Endothelial cell of hepatic sinusoid (primary cell): Measurements from ENCODE around the gene ARHGDIG.
"Not testable (repeated sequence)": the region's sequence is repeated elsewhere in the genome, so short reads cannot be mapped to it uniquely, and the experiment has no call there.

Source experiments
- in situ Hi-C: cut with HindIII; loops from 2 replicates; pipeline ENCODE4 v1.10.0; 2017; ENCODE audit warnings: low sequenced_read_pairs

The ARHGDIG gene

DNA sequence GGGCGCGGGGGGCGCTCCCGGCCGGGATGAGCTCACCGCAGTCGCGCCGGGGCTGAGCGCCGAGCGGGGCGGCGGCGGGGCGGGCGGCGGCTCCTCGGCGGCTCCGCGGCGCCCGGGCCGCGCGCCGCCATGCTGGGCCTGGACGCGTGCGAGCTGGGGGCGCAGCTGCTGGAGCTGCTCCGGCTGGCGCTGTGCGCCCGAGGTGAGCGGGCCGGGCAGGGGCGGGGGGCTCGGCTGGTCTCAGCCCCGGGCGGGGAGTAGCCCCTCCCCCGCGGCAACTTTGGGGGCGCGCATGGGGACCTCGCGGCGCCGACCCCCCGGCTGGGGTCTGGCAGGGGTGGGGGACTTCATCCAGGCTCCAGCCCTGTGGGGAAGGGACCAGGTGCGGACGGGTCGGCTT, at the start of gene ARHGDIG:
Gene ARHGDIG (plus strand): TSS at position 40 of the 400 bp plus-strand sequence. CDS start 90 bp downstream, at position 130.
- in situ Hi-C loops = no loop called here

DNA sequence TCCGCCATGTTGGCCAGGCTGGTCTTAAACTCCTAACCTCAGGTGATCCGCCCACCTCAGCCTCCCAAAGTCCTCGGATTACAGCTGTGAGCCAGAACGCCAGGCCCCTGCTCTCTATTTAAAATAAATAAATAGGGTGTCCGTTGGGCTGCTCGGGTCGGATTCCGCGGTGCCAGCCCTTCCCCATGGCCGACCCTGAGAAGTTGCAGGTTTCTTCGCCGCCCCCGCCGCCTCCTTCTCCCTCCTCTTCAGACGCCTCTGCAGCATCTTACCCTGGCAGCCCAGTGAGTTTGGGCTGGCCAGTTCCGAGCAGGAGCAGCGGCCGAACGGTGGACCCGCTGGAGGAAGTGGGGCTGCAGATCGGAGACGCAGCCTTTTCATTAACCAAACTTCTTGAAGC, 49.4 kb upstream of the ARHGDIG start:
- in situ Hi-C loops = no loop called here

DNA sequence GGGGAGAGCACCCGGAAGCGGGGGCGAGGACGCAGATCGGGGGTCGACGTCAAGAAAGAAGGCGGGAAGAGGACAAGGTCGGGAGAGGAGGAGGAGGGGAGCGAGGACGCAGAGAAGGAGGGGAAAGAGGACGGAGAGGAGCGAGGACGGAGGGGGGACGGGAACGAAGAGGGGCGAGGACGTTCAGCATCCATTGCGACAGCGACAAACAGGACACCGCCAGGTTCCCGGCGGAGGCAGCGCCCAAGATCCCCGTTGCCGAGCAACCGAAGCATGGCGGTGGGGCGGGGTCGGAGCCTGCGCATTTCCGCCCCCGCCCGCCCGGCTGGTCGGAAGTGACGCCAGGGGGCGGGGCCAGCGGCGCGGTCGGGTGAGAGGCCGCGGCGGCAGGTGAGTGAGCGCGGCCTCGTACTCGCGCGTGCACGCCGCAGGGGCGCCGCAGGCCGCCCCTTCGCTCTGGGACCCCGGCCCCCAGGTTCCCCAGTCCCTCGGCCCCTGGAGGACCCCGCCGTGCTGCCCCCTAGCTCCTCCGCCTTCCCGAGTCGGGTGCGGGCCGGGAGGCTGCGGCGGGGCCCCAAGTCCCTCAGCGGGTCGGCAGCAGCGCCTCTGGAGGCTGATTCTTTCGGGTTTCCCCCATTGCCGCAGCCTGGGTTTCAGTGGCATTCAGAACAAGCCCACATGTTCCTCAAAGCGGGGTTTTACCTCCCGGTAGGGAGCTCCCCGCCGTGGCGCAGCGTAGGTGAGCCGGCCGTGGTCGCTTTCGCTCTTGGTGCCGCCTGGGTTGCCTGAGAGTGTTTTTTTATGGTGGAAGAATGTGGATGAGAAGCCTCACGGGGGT, 45.7 kb upstream of the ARHGDIG start, which contains the start of gene FAM234A:
Gene FAM234A (plus strand): TSS at position 354 of the 838 bp plus-strand sequence. CDS start 19,593 bp downstream, outside the sequence.
- in situ Hi-C loops = no loop called here

DNA sequence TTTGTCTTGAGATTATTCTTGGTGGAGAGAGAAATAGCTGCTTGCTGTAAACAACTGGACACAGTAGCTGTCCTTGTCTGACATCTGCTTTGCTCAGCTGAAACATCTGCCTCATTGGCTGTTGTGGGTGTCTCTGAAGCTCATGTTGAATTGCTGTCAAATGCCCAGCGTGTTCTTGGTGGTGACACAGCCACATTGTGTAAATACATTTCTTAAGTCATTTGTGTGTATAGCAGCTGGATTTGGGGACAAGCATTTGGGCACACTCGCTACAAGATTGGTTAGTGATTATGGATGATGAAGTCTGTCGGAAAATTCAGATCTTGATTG, 40.5 kb upstream of the ARHGDIG start:
- in situ Hi-C loops = no loop called here

DNA sequence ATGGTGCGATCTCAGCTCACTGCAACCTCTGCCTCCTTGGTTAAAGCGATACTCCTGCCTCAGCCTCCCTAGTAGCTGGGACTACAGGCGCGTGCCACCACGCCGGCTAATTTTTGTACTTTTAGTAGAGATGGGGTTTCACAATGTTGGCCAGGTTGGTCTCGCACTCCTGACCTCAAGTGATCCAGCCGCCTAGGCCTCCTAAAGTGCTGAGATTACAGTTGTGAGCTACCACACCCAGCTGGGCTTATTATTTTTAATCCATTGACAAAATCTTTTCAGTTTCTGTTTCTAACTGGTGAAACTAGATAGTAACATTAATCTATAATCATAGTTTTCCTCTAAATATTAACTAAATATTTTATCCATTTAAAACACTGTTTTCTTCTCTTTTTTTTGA, 39.8 kb upstream of the ARHGDIG start:
- in situ Hi-C loops = no loop called here

DNA sequence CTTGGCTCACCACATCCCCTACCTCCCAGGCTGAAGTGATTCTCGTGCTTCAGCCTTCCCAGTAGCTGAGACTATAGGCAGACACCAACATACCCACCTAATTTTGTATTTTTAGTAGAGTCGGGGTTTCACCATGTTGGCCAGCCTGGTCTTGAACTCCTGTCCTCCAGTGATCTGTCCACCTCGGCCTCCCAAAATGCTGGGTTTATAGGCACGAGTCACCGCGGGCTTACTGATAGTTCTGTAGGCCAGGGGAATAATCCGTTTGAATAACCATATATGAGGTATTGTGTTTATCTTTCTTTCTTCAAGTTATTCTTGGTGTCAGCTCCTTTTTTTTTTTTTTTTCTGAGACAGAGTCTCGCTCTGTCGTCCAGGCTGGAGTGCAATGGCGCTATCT, 38.1 kb upstream of the ARHGDIG start:
- in situ Hi-C loops = no loop called here

DNA sequence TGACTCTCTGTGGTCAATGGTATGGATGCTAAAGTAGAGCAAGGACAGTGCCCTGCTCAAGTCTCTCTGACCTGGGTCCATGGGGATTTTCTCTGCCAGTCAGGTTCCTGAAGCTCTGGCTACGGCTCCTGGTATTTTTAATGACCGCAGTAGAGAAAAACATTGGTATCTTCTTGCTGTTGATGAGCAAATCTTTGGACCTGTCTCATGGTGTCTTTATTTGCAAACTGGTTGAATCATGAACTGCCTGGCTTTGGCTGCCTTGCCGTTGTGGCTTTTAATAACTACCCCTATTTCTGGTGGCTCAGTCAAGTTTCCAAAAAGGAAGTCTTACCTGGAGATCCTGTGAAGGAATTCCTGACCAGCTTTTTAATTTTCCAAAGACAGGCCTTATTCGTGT, 37.0 kb upstream of the ARHGDIG start:
- in situ Hi-C loops = no loop called here

DNA sequence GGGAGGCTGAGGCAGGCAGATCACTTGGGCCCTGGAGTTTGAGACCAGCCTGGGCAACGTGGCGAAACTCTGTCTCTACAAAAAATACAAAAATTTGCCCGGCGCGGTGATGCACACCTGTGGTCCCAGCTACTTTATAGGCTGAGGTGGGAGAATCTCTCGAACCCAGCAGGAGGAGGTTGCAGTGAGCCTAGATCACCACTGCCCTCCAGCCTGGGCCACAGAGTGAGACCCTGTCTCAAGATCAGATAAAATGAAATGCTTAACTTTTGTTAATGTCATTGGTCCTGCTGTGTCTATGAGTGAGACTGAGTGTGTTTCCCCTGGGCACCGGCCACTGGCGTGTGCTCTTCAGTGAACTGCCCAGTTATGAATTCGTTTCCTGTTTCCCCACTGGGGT, 35.3 kb upstream of the ARHGDIG start:
- in situ Hi-C loops = loop anchor here (5.0 kb wide), 3 partner anchors 33 to 77 kb away; no protein-coding TSS in a partner anchor

DNA sequence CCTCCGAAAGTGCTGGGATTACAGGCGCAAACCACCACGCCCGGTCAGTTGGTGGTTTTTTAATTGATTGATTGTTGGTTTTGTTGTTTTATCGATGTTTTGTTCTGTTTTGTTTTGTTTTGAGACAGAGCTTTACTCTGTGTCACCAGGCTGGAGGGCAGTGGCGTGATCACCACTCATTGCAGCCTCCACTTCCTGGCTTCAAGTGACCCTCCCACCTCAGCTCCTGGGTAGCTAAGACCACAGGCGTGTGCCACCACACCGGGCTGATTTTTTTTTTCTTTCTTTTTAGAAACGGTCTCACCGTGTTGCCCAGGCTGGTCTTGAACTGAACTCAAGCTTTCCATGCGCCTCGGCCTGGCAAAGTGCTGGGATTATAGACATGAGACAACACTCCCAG, 33.4 kb upstream of the ARHGDIG start:
- in situ Hi-C loops = loop anchor here (5.0 kb wide), 3 partner anchors 35 to 75 kb away; no protein-coding TSS in a partner anchor

DNA sequence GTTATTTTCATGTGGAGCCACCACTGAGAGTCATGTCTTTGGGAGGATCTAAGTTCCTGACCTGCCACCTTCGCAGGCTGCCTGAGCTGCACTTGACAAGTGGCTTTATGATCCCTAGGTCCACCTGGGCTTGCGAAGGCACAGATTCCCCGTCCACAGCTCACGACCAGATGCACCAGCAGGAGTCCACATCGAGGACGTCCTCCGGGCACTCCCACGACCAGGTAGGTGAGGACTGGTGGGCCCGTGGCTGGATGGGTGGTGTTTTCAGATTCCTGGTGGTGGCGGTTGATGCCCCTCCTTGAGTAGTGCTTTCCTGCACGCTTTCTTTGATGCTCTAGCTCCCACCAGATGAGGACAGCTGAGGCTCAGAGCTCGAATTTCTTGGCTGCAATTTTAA, 31.0 kb upstream of the ARHGDIG start:
- in situ Hi-C loops = loop anchor here (5.0 kb wide), 3 partner anchors 37 to 73 kb away; no protein-coding TSS in a partner anchor

DNA sequence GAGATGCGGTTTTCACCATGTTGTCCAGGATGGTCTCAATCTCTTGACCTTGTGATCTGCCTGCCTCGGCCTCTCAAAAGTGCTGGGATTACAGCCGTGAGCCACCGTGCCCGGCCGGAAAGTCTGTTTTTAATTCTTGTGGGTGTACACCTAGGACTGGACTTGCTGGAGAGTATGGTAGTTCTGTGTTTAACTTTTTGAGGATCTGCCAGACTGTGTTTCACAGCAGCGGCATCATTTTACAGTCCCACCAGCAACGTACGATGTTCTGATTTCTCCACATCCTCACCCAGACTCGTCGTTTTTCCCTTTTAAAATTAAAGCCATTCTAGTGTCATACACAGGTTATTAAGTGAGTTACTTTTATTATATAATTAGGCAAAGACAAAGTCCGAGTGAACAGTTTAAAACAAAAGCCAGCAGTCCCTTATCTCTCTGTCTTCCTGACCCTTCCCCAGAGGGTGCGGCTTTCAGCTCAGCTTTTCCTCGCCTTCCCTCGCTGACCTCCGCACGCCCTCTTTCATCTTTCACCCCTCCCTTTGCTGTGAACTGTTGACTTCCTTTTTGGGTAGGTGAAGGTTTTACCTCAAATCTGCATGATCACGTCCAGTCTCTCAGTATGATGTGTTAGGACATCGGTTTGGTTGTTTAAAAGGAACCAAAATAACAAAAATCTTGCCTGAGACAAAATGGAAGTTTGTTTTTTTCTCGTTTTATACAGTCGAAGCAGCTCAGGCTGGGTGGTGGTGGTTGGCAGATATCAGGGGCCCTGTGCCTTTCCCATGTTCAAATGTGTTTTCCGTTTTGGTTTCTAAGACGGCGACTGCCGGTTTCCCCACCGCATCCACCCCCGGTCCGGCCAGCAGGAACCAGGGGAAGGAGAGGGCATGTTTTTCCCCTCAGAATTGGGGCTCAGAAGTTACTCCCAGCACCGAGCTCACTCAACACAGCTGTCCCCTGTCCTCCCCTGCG, 27.7 kb upstream of the ARHGDIG start:
- in situ Hi-C loops = no loop called here

DNA sequence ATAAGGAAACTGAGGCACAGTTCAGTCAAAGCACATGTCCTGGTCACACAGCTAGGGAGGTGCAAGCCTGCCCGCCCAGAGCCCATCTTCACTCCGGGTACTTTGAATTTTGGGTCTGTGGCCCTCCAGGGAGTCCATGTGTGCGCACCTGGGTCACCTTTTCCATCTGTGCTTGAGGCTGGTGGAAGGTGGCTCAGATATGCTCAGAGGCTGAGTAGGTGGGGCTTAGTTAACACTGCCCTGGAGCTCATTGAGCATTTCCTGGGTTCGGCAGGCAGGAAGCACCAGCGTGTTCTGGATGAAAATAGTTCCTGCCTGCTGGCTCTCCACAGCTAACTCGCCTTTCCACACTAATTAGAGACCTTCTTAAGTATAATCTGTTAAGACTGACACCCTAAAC, 26.6 kb upstream of the ARHGDIG start:
- in situ Hi-C loops = no loop called here

DNA sequence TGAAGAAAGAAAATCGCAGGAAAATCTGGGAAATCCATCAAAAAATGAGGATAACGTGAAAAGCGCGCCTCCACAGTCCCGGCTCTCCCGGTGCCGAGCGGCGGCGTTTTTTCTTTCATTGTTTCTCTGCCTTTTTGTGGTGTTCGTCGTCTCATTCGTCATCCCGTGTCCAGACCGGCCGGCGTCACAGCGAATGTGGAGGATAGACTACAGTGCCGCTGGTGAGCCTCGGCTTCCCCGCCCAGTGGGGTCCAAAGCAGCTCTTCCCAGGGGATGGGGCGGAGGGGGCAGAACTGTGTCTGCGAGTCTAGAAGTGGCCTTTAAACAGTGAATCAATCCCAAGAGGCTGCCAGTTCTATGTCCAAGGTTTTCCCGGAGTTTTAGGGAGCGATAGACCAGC, 25.9 kb upstream of the ARHGDIG start:
- in situ Hi-C loops = no loop called here

DNA sequence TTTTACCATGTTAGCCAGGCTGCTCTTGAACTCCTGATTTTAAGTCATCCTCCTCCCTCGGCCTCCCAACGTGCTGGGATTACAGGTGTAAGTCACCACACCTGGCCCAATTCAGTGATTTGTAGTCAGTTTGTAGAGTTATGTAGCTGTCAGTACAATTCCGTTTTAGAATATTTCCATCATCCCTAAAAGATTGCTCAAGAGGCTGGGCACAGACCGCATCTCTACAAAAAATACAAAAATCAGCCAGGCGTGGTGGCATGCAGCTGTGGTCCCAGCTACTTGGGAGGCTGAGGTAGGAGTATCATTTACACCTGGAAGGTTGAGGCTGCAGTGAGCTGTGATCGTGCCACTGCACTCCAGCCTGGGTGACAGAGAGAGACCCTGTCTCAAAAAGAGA, 25.2 kb upstream of the ARHGDIG start:
- in situ Hi-C loops = no loop called here

DNA sequence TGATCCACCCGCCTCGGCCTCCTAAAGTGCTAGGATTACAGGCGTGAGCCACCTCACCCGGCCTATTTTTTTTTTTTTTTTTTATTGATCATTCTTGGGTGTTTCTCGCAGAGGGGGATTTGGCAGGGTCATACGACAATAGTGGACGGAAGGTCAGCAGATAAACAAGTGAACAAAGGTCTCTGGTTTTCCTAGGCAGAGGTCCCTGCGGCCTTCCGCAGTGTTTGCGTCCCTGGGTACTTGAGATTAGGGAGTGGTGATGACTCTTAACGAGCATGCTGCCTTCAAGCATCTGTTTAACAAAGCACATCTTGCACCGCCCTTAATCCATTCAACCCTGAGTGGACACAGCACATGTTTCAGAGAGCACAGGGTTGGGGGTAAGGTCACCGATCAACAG, 22.3 kb upstream of the ARHGDIG start:
- in situ Hi-C loops = not testable (repeated sequence)

DNA sequence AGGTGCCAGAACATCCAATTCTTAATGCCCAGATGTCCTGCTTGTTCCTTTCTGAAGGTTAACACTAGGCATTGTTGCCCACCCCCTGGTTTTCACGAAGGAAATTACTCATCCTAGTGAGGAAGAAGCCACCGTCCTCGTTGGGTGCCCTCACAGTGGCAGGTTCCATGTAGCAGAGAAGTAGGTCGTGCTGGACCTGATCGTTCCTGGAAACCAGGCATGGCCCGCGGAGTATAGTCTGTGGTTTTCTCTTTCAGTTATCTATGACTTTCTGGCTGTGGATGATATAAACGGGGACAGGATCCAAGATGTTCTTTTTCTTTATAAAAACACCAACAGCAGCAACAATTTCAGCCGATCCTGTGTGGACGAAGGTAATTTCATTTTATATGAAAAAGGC, 21.2 kb upstream of the ARHGDIG start:
- in situ Hi-C loops = no loop called here

DNA sequence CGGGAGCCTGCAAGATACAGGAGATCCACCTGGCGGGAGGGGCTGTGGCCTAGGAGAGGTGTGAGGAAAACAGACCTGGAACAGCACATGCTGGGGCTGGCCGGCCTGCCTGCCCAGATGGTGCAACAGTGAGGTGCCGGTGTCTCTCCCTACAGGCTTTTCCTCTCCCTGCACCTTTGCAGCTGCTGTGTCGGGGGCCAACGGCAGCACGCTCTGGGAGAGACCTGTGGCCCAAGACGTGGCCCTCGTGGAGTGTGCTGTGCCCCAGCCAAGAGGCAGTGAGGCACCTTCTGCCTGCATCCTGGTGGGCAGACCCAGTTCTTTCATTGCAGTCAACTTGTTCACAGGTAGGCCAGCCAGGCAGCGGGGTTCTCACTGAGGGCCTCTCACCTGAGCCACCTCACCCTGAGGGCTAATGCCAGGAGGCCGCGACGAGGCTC, 20.6 kb upstream of the ARHGDIG start:
- in situ Hi-C loops = no loop called here

DNA sequence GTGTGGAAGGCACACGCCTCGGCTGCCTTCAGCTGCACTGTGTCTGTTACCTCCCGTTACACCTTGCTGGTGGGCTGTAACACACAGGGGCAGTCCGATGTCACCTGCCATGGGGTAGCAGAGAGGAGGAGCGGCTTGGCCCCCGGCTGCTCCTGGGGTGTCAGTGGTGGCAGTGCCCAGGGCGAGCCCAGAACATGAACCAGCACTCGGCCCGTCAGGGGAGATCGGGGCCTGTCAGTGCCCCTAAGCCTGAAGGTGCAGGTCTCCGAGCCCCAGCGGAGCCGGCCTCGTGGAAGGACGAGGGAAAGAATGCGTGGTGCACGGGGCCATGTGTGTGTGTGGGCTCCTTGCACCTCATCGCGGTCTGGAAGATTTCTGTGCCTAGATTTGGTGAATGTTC, 20.1 kb upstream of the ARHGDIG start:
- in situ Hi-C loops = no loop called here

DNA sequence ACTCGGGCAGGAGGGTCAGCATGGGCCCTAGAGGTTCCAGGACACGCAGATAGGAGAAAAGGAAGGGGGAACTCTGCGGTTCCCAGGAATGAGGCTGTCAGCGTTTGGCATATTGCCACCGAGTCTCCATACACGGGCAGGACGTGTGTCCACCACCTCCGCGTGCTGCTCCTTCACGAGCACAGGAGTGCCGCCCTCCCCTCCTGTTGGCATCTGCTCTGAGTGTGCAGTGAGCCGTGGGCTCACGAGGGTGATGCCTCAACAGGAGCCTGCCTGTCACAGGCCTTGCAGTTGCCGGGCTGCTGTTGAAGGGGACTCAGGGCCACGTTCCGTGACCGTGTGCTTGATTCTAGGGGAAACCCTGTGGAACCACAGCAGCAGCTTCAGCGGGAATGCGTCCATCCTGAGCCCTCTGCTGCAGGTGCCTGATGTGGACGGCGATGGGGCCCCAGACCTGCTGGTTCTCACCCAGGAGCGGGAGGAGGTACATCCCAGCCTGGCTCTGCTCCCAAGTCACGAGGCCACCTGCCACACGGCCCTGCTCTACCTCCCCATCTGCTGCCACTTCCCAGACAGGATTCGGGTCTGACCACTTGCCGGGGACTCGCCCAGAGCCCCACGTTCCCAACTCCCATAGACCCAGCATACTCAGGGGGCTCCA, 19.2 kb upstream of the ARHGDIG start:
- in situ Hi-C loops = no loop called here

DNA sequence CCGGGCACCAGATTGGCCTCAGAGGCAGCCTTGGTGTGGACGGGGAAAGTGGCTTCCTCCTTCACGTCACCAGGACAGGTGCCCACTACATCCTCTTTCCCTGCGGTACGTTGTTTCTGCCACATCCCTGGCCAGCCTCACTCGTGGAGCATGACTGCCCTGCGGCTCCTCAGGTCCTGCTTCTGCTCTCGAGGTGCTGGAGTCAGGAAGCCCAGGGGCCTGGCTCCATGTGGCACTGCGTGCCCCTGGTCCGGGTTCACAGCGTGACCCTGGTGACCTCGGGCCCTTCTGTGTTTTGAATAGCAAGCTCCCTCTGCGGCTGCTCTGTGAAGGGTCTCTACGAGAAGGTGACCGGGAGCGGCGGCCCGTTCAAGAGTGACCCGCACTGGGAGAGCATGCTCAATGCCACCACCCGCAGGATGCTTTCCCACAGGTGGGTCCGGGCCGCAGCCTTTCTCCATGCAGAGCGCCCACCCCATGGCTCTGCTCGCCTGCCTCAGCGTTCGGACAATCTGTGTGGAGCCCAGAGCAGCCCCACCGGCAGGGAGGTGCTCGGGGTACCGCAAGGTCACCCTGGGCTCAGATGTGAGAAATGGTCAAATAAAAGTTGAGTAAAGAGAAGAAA, 18.2 kb upstream of the ARHGDIG start:
- in situ Hi-C loops = no loop called here
